ENCODE data around the gene PRDM5.

DNA sequence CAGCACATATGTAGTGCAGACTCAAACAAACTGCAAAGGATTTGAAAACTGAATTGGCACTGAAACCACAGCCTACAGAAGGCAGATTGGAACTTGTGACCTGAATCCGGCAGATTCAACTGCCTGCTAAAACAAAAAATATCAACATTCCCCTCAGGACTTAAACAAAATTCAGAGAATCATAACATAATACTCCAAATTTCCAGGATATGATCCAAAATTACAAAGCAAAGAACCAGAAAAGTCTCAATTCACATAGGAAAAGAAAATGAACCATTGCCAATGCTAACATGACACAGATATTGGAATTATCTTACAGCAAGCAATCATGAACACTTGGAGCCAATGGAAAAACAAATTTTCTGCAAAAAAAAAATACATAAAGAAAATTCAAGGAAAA is 250.4 kb downstream of the PRDM5 start:
- TF ChIP-seq, protein P1, sequence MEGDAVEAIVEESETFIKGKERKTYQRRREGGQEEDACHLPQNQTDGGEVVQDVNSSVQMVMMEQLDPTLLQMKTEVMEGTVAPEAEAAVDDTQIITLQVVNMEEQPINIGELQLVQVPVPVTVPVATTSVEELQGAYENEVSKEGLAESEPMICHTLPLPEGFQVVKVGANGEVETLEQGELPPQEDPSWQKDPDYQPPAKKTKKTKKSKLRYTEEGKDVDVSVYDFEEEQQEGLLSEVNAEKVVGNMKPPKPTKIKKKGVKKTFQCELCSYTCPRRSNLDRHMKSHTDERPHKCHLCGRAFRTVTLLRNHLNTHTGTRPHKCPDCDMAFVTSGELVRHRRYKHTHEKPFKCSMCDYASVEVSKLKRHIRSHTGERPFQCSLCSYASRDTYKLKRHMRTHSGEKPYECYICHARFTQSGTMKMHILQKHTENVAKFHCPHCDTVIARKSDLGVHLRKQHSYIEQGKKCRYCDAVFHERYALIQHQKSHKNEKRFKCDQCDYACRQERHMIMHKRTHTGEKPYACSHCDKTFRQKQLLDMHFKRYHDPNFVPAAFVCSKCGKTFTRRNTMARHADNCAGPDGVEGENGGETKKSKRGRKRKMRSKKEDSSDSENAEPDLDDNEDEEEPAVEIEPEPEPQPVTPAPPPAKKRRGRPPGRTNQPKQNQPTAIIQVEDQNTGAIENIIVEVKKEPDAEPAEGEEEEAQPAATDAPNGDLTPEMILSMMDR (IDR thresholded peaks at IDR 0.05): no peak
- TF ChIP-seq POLR2A (IDR thresholded peaks at IDR 0.05): no peak

Data from body of pancreas (tissue), 4 donors.